ENCODE results near the gene OLFM3. TPM values are rescaled to one million over a fixed set of nuclear protein-coding genes. Genes with fewer than 3 reads are reported as not detected.

The OLFM3 gene
- total RNA-seq, 2 experiments from 2014 or later: not detected

DNA sequence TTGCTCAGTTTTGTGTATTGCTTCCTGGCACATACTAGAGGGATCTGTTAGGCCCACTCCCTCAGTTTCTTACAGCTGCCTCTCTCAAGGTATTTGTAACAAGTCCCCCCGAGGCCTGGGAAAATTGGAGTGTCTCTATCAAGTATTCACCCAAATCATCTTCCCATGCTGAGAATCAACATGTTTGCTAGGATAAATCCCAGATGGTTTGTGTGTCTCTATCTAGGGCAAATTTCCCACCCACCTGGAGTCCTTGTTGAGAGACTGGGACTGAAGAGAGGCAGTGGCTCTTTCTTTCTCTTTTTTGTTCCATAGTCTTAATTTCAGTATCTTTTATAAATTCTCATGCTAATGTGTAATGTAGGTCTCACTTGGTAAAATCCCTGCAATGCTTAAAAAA, 58.0 kb downstream of the OLFM3 start:
- Mint-ChIP-seq H3K9me3 (no peaks in the 10 kb centered on the region), H3K27ac (no peak overlapping the region), H3K4me3 (no peak overlapping the region), H3K4me1 (ENCODE audit: low read depth) (no peaks in the 10 kb centered on the region), H3K27me3 (no peaks in the 10 kb centered on the region), H3K36me3 (ENCODE audit: low read depth) (no peaks in the 10 kb centered on the region)
- TF ChIP-seq, protein P1, sequence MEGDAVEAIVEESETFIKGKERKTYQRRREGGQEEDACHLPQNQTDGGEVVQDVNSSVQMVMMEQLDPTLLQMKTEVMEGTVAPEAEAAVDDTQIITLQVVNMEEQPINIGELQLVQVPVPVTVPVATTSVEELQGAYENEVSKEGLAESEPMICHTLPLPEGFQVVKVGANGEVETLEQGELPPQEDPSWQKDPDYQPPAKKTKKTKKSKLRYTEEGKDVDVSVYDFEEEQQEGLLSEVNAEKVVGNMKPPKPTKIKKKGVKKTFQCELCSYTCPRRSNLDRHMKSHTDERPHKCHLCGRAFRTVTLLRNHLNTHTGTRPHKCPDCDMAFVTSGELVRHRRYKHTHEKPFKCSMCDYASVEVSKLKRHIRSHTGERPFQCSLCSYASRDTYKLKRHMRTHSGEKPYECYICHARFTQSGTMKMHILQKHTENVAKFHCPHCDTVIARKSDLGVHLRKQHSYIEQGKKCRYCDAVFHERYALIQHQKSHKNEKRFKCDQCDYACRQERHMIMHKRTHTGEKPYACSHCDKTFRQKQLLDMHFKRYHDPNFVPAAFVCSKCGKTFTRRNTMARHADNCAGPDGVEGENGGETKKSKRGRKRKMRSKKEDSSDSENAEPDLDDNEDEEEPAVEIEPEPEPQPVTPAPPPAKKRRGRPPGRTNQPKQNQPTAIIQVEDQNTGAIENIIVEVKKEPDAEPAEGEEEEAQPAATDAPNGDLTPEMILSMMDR (IDR thresholded peaks at IDR 0.05): no peak
- ChIA-PET POLR2A (no interaction called here), CTCF (no interaction called here)
- intact Hi-C loops (cut with micrococcal nuclease): no loop called here
- DNase-seq (no peak), ATAC-seq (no peak)

DNA sequence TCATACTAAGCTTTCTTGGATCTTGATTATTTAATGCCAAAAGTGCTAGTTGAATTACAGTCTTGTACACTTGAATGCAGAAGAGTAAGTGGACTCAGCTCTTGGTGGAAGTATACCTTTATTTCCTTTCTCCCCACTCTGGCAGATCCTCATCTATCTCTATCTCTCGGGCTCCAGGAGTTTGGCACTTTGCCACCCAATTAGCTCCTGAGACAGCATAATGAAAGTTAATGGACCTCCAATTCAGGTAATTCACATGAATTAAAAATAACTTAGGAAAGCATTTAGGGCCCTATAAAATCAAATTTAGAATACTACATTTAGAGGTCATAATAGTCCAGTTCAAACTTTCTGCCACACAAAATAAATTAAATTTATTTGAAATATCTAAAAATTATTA, 67.4 kb downstream of the OLFM3 start:
- CTCF ChIA-PET: no interaction called here
- no peak overlapping the region for H3K4me3 Mint-ChIP-seq
- H3K27ac Mint-ChIP-seq: no peak overlapping the region
- TF ChIP-seq, protein P1 (IDR thresholded peaks at IDR 0.05): no peak
- DNase-seq: no peak
- intact Hi-C loops (cut with micrococcal nuclease): no loop called here
- no peaks in the 10 kb centered on the region for H3K4me1 Mint-ChIP-seq (ENCODE audit: low read depth)
- H3K9me3 Mint-ChIP-seq: no peaks in the 10 kb centered on the region
- no peaks in the 10 kb centered on the region for H3K36me3 Mint-ChIP-seq (ENCODE audit: low read depth)
- no peak for ATAC-seq
- peaks cover 2% of the 10 kb centered on the region for H3K27me3 Mint-ChIP-seq
- POLR2A ChIA-PET: no interaction called here

DNA sequence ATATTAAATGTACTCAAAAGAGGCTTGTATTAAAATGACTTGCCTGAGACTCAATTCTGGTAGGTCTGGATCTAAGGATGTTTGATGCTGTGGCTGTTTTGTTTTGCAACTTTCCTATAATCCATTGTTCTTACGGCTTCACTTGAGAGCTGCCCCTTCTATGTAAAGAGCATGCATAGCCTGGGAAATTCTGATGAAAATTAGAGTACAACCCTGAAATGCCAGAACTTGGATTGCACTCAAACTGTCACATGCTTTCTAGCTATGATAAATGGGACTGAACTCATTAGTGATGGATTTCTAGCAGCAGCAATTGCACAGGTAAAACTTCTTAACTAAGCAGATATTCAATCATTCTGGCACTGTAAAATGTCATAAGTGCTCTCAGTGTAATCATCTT, 67.9 kb downstream of the OLFM3 start:
- no peak for DNase-seq
- TF ChIP-seq, protein P1 (IDR thresholded peaks at IDR 0.05): no peak
- intact Hi-C loops (cut with micrococcal nuclease): no loop called here
- Mint-ChIP-seq H3K36me3 (ENCODE audit: low read depth) (no peaks in the 10 kb centered on the region), H3K4me1 (ENCODE audit: low read depth) (no peaks in the 10 kb centered on the region), H3K27ac (no peak overlapping the region), H3K9me3 (no peaks in the 10 kb centered on the region), H3K27me3 (peaks cover 2% of the 10 kb centered on the region), H3K4me3 (no peak overlapping the region)
- ChIA-PET POLR2A (no interaction called here), CTCF (no interaction called here)
- ATAC-seq: no peak

DNA sequence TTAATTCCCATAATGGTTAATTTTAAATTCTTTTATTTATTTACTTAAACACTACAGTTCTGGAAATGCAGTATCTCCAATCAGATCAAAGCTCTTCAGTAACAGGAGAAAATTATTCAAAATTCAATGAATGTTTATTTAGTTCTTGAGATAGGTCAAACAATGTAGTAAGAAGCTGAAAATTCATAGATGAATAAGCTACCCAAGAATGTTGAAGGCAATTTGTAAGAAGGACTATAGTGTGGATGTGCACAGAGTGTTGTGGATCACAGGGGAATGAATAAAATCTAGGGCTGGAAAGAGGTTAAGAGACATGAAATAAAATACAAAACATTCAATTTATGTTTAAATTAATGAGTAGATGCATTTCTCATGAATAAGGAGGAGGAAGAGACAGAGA, 72.0 kb downstream of the OLFM3 start:
- Mint-ChIP-seq H3K27ac (no peak overlapping the region), H3K36me3 (ENCODE audit: low read depth) (no peaks in the 10 kb centered on the region), H3K4me3 (no peak overlapping the region), H3K9me3 (no peaks in the 10 kb centered on the region), H3K4me1 (ENCODE audit: low read depth) (no peaks in the 10 kb centered on the region), H3K27me3 (peaks cover 2% of the 10 kb centered on the region)
- no peak for DNase-seq
- ChIA-PET POLR2A (no interaction called here), CTCF (interaction anchor here (1.2 kb wide), 1 partner anchor 12 kb away, joined by 3 read pairs; no protein-coding TSS in a partner anchor)
- intact Hi-C loops (cut with micrococcal nuclease): no loop called here
- ATAC-seq: no peak
- TF ChIP-seq, protein P1 (IDR thresholded peaks at IDR 0.05): no peak

DNA sequence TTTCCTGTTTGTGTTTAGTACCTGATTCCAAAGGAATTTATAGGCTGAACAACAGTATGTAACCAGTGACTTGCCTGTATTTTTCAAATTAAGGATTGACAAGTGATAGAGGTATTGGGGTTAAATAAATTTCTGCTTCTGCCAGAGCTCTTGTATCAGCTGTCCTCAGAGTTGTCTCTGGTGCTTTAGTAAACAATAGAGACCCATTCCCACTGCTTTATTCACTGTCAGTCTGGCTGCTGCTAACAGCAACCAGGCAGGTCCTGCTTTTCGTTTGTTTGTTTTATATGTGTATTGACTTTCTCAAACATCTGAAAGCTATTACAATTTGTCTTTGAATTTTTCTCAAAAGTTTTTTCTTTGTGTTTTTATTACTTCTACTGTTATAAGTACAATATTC, 76.1 kb downstream of the OLFM3 start:
- TF ChIP-seq, protein P1 (IDR thresholded peaks at IDR 0.05): no peak
- Mint-ChIP-seq H3K27me3 (peaks cover 2% of the 10 kb centered on the region), H3K36me3 (ENCODE audit: low read depth) (no peaks in the 10 kb centered on the region), H3K4me3 (no peak overlapping the region), H3K27ac (no peak overlapping the region), H3K9me3 (no peaks in the 10 kb centered on the region), H3K4me1 (ENCODE audit: low read depth) (no peaks in the 10 kb centered on the region)
- DNase-seq (no peak), ATAC-seq (no peak)
- CTCF ChIA-PET: no interaction called here
- POLR2A ChIA-PET: no interaction called here
- intact Hi-C loops (cut with micrococcal nuclease): no loop called here

Data from activated CD8-positive, alpha-beta T cell treated with anti-CD3 and anti-CD28 coated beads for 36 hours (primary cell).